HEK293T (cell line): Measurements from ENCODE around the gene HHIPL1.

Experiments
- CTCF ChIA-PET: fragments of 350-600 bp; formaldehyde crosslinking; extraction: SDS; loops from one replicate; lab custom pipeline; 2021; ENCODE audit warnings: antibody characterized with exemption, inconsistent platforms; lab: Yijun Ruan, JAX
- POLR2A ChIA-PET: fragments of 350-600 bp; formaldehyde crosslinking; extraction: SDS; loops from one replicate; lab custom pipeline; 2020; ENCODE audit warnings: antibody characterized with exemption, inconsistent platforms; lab: Yijun Ruan, JAX
- DNase-seq: peaks from one replicate; pipeline ENCODE4 v3.0.0; 2012; ENCODE audit warnings: mixed read lengths; ENCODE audit errors: extremely low spot score
- ARNT ChIP-seq: fragments of 450-650 bp; IDR thresholded peaks from 2 replicates; pipeline ENCODE4 v1.6.1; 2017; ENCODE audit warnings: mild to moderate bottlenecking
- BHLHE40 ChIP-seq: fragments of 450-650 bp; IDR thresholded peaks from 2 replicates; pipeline ENCODE4 v1.6.1; 2016; ENCODE audit warnings: mild to moderate bottlenecking, moderate library complexity, borderline replicate concordance
- CTBP1 ChIP-seq: fragments of 450-650 bp; IDR thresholded peaks from 2 replicates; pipeline ENCODE4 v1.6.1; 2016; ENCODE audit warnings: borderline replicate concordance
- ELF4 ChIP-seq: fragments of 450-650 bp; IDR thresholded peaks from 2 replicates; pipeline ENCODE4 v1.6.1; 2017; ENCODE audit warnings: antibody characterized with exemption
- FOXA1 ChIP-seq: fragments of 450-650 bp; IDR thresholded peaks from 2 replicates; pipeline ENCODE4 v1.6.1; 2016; ENCODE audit warnings: mild to moderate bottlenecking
- FOXK2 ChIP-seq: fragments of 450-650 bp; IDR thresholded peaks from 2 replicates; pipeline ENCODE4 v1.6.1; 2016; ENCODE audit warnings: mild to moderate bottlenecking
- FOXM1 ChIP-seq: fragments of 450-650 bp; IDR thresholded peaks from 2 replicates; pipeline ENCODE4 v1.6.1; 2017; ENCODE audit warnings: mild to moderate bottlenecking, borderline replicate concordance
- HDGF ChIP-seq: fragments of 450-650 bp; IDR thresholded peaks from 2 replicates; pipeline ENCODE4 v1.6.1; 2017; ENCODE audit warnings: antibody characterized with exemption, borderline replicate concordance
- L3MBTL2 ChIP-seq: fragments of 450-650 bp; conservative IDR thresholded peaks from 2 replicates; pipeline ENCODE4 v1.6.1; 2016; ENCODE audit warnings: mild to moderate bottlenecking
- LEF1 ChIP-seq: fragments of 450-650 bp; IDR thresholded peaks from 2 replicates; pipeline ENCODE4 v1.6.1; 2017; ENCODE audit warnings: mild to moderate bottlenecking, borderline replicate concordance
- NFRKB ChIP-seq: fragments of 450-650 bp; IDR thresholded peaks from 2 replicates; pipeline ENCODE4 v1.6.1; 2016; ENCODE audit warnings: mild to moderate bottlenecking, moderate library complexity
- PKNOX1 ChIP-seq: fragments of 450-650 bp; IDR thresholded peaks from 2 replicates; pipeline ENCODE4 v1.6.1; 2016
- SP1 ChIP-seq: fragments of 450-650 bp; IDR thresholded peaks from 2 replicates; pipeline ENCODE4 v1.6.1; 2017
- SUZ12 ChIP-seq: fragments of 450-650 bp; IDR thresholded peaks from 2 replicates; pipeline ENCODE4 v1.6.1; 2016; ENCODE audit warnings: mild to moderate bottlenecking
- TARDBP ChIP-seq: fragments of 450-650 bp; IDR thresholded peaks from 2 replicates; pipeline ENCODE4 v1.6.1; 2016
- ZNF384 ChIP-seq: fragments of 450-650 bp; IDR thresholded peaks from 2 replicates; pipeline ENCODE4 v1.6.1; 2016

The HHIPL1 gene

DNA sequence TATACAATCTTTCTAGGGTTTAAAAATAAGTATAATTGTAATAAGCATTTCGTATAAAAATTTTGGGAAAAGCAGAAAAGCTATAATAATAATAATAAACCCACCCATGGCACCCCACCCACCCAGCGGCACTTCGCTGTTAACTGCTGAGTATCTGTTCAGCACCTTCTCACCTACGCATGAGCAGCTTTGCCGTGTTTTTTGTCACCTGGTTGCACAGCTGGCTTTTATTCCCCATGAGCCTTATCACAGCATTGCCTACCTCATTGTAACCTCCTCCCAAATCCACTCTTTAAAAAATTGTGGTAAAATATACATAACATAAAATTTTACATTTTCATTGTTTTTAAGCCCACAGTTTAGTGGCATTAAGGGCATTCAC lies 73.9 kb downstream of the HHIPL1 start:
- POLR2A ChIA-PET = no interaction called here
- CTCF ChIA-PET = interaction anchor here (0.7 kb wide), 1 partner anchor 196 kb away, joined by 7 read pairs; no protein-coding TSS in a partner anchor
- TF ChIP-seq LEF1 (no peak), ARNT (no peak), BHLHE40 (no peak), FOXK2 (no peak)
- DNase-seq = no peak

DNA sequence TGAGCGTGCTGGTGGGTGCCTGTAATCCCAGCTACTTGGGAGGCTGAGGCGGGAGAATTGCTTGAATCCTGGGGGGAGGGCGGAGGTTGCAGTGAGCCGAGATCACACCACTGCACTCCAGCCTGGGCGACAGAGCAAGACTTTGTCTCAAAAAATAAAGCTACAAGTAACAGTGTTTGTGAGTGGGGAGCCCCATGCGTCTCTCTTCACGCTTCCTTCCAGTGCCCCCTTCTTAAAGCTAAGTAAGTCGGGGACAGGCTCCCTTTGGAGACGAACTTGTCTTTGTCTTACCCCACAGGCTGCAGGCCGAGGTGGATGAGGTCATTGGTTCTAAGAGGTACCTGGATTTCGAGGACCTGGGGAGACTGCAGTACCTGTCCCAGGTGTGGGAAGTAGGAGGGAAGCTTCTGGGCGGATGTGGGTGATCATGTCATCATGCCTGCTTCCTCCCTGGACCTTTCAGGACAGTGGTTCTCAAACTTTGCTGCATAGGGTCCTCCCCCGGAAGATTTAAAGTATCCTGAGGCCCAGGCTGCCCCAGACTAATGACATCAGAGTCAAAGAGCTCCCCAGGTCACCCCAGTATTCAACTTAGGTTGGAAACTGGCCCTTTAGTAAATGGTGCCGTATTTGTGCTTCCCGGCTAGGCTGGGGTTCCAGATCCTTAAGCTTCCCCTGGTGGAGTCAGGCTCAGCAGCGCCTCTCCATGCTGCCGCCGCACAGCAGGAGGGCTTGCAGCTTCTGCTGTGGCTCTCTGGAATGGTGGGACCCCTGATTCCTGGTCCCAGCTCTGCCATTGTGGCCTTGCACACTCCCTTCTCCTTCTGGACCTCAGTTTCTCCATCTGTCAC lies 76.2 kb downstream of the HHIPL1 start:
- CTCF ChIA-PET = interaction anchor here (0.6 to 1.6 kb wide), 3 partner anchors 9 to 161 kb away, joined by 3 to 5 read pairs (median 4); no protein-coding TSS in a partner anchor
- TF ChIP-seq ELF4 (no peak), SP1 (no peak), BHLHE40 (no peak), L3MBTL2 (no peak), CTBP1 (no peak), FOXK2 (no peak), NFRKB (no peak), SUZ12 (no peak), ZNF384 (no peak), ARNT (no peak)
- no peak for DNase-seq
- POLR2A ChIA-PET = no interaction called here

DNA sequence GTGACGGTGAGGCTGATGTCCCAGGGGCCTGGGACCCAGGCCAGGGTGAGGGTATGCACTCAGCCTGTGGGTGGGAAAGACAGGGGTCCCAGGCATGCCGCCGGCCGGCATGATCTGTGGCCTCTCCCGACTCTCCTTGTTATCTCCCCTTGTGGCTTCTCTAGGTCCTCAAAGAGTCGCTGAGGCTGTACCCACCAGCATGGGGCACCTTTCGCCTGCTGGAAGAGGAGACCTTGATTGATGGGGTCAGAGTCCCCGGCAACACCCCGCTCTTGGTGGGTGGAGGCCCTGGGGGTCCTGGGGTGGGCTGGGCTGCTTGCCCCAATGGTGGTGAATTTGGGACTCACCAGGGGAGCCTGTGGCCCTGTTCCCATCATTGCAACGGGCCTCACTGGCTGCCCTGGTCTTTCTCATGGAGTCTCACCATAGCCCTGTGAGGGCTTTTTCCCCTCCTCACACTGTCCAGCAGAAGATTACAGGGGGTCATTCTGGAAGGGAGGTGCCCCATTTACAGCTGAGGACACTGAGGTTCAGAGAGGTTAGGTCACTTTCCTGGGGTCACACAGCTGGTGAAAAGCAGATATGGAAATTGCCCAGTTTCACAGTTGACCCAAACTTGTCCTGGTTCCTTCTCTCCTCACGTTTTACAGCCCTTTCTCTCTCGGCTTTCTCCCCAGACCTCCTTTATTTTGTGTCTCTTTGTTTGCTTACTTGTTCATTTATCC lies 77.0 kb downstream of the HHIPL1 start:
- CTCF ChIA-PET = interaction anchor here (1.4 to 1.6 kb wide), 2 partner anchors 8 to 34 kb away, joined by 3 to 4 read pairs; no protein-coding TSS in a partner anchor
- no peak for DNase-seq

GRCh38 chr14:99722741-99723140 lies 77.8 kb downstream of the HHIPL1 start:
- ChIA-PET POLR2A (no interaction called here), CTCF (no interaction called here)
- DNase-seq = no peak
- no peak for TF ChIP-seq HDGF
- no peak for TF ChIP-seq ELF4
- no peak for TF ChIP-seq LEF1
- no peak for TF ChIP-seq BHLHE40
- TF ChIP-seq SUZ12 = no peak
- TF ChIP-seq CTBP1 = no peak
- no peak for TF ChIP-seq ARNT
- TF ChIP-seq NFRKB = no peak
- no peak for TF ChIP-seq PKNOX1
- TF ChIP-seq FOXK2 = no peak
- no peak for TF ChIP-seq ZNF384
- TF ChIP-seq SP1 = no peak
- TF ChIP-seq FOXA1 = no peak
- TF ChIP-seq TARDBP = no peak
- no peak for TF ChIP-seq FOXM1
- no peak for TF ChIP-seq L3MBTL2

More for the DNA sequence above, 77.0 kb downstream of the HHIPL1 start:
- no peak for TF ChIP-seq TARDBP
- TF ChIP-seq FOXM1 = no peak
- TF ChIP-seq ARNT = no peak
- TF ChIP-seq ELF4 = no peak
- no peak for TF ChIP-seq FOXA1
- no peak for TF ChIP-seq LEF1
- no peak for TF ChIP-seq SUZ12
- TF ChIP-seq L3MBTL2 = no peak
- TF ChIP-seq CTBP1 = no peak
- TF ChIP-seq PKNOX1 = no peak
- no peak for TF ChIP-seq FOXK2
- TF ChIP-seq SP1 = no peak
- no peak for TF ChIP-seq ZNF384
- POLR2A ChIA-PET = no interaction called here

GRCh38 chr14:99724196-99724891 lies 79.4 kb downstream of the HHIPL1 start:
- no peak for TF ChIP-seq SUZ12
- no peak for TF ChIP-seq LEF1
- TF ChIP-seq BHLHE40 = no peak
- no peak for TF ChIP-seq TARDBP
- no peak for TF ChIP-seq PKNOX1
- no peak for TF ChIP-seq FOXA1
- TF ChIP-seq ARNT = no peak
- TF ChIP-seq NFRKB = no peak
- TF ChIP-seq CTBP1 = no peak
- no peak for TF ChIP-seq ZNF384
- TF ChIP-seq L3MBTL2 = no peak
- no peak for TF ChIP-seq FOXK2
- TF ChIP-seq SP1 = no peak
- TF ChIP-seq HDGF = no peak
- TF ChIP-seq ELF4 = no peak
- ChIA-PET CTCF (interaction anchor here (0.6 kb wide), 1 partner anchor 170 kb away, joined by 3 read pairs; no protein-coding TSS in a partner anchor), POLR2A (interaction anchor here (1.1 kb wide), 1 partner anchor 40 kb away, joined by 5 read pairs; the partner anchor contains the start of gene CYP46A1)
- DNase-seq = no peak
